Parathyroid adenoma (tissue), 2 donors: ENCODE data around the gene RTP1.

ENCODE experiments used
- H2AFZ ChIP-seq: fragments of 300-600 bp; sonication (generic); one replicate; pipeline ENCODE4 v1.7.0; 2017; ENCODE audit warnings: antibody characterized with exemption, mild to moderate bottlenecking
- H3K27ac ChIP-seq: fragments of 300-600 bp; sonication (generic); one replicate; pipeline ENCODE4 v1.7.0; 2017
- H3K27me3 ChIP-seq: fragments of 300-600 bp; sonication (generic); one replicate; pipeline ENCODE4 v1.7.0; 2017; ENCODE audit warnings: low read length; ENCODE audit not compliant: control insufficient read depth, insufficient read depth
- H3K36me3 ChIP-seq: fragments of 300-600 bp; sonication (generic); one replicate; pipeline ENCODE4 v1.7.0; 2017; ENCODE audit warnings: low read length; ENCODE audit not compliant: control insufficient read depth, insufficient read depth
- H3K4me1 ChIP-seq: fragments of 300-600 bp; sonication (generic); one replicate; pipeline ENCODE4 v1.7.0; 2017; ENCODE audit warnings: control low read depth
- H3K4me2 ChIP-seq: fragments of 300-600 bp; sonication (generic); one replicate; pipeline ENCODE4 v1.7.0; 2017; ENCODE audit warnings: low read length
- H3K4me3 ChIP-seq: fragments of 300-600 bp; sonication (generic); one replicate; pipeline ENCODE4 v1.7.0; 2017; ENCODE audit warnings: low read depth, low read length
- H3K79me2 ChIP-seq: fragments of 300-600 bp; sonication (generic); one replicate; pipeline ENCODE4 v1.7.0; 2017; ENCODE audit warnings: control low read depth
- H3K9ac ChIP-seq: fragments of 300-600 bp; sonication (generic); one replicate; pipeline ENCODE4 v1.7.0; 2017; ENCODE audit warnings: mild to moderate bottlenecking
- H3K9me3 ChIP-seq: fragments of 300-600 bp; sonication (generic); one replicate; pipeline ENCODE4 v1.7.0; 2017; ENCODE audit warnings: low read length; ENCODE audit not compliant: control insufficient read depth
- TF ChIP-seq, protein P1 (sequence below): fragments of 300-600 bp; sonication (generic); IDR thresholded peaks from one replicate; pipeline ENCODE4 v1.7.0; 2017; ENCODE audit warnings: antibody characterized with exemption, mild to moderate bottlenecking
- donor health status: primary hyperparathyroidism.

Gene RTP1

DNA sequence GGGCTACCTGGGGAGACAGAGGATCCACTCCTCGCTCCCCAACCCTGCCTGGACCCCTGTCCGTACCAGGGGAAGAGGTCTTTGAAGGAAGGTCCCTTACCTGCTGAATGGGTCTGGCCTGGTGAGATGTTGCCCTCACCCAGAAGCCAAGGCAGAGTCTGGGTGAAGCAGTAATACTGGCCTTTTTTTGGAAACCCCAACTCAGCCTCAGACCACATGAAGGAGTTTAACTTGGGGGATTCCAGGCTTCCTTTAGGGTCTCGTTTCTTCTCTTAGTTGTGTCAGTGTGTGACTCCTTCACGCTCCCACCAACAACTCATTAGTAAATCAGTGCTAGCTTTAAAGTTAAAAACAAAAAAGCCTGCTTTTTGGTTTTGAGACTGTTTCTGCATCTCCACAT lies 45.6 kb downstream of the RTP1 start:
- H3K27me3 ChIP-seq: no peaks in the 10 kb centered on the region
- TF ChIP-seq, protein P1, sequence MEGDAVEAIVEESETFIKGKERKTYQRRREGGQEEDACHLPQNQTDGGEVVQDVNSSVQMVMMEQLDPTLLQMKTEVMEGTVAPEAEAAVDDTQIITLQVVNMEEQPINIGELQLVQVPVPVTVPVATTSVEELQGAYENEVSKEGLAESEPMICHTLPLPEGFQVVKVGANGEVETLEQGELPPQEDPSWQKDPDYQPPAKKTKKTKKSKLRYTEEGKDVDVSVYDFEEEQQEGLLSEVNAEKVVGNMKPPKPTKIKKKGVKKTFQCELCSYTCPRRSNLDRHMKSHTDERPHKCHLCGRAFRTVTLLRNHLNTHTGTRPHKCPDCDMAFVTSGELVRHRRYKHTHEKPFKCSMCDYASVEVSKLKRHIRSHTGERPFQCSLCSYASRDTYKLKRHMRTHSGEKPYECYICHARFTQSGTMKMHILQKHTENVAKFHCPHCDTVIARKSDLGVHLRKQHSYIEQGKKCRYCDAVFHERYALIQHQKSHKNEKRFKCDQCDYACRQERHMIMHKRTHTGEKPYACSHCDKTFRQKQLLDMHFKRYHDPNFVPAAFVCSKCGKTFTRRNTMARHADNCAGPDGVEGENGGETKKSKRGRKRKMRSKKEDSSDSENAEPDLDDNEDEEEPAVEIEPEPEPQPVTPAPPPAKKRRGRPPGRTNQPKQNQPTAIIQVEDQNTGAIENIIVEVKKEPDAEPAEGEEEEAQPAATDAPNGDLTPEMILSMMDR: no peak
- no peak overlapping the region for H3K4me2 ChIP-seq
- H3K27ac ChIP-seq: no peak overlapping the region
- no peaks in the 10 kb centered on the region for H3K36me3 ChIP-seq
- no peak overlapping the region for H3K4me3 ChIP-seq
- no peaks in the 10 kb centered on the region for H3K9me3 ChIP-seq
- H2AFZ ChIP-seq: no peak overlapping the region
- H3K9ac ChIP-seq: no peak overlapping the region
- H3K4me1 ChIP-seq: no peaks in the 10 kb centered on the region
- H3K79me2 ChIP-seq: no peaks in the 10 kb centered on the region

DNA sequence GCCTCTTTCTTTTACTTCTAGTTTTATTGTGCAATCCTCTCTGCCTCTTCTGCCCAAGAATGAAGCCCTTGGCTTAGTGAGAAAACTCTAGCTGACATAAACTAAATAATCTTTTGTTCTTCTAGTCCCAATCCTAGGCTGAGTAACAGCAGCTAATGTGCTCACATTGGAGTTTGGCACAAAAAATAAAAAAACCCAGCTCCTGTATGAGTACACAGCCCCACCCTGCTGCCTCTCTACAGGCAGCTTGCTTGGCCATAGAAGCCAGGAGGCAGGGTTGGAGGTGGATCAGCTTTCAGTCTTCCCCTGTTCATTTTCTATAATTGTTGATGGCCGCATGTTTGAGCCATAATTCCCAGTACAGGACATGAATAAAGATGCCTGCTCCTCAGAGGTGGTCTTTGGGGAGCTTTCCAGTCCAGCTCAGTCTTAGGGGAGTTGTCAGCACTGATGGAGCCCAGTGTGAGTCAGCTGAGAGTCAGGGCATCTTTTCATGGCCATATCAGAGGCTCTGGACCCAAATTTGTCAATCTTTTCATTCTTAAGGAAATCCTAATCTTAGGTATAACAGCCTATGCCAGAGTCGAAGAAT lies 46.7 kb downstream of the RTP1 start:
- TF ChIP-seq, protein P1: no peak
- no peaks in the 10 kb centered on the region for H3K9me3 ChIP-seq
- H2AFZ ChIP-seq: no peak overlapping the region
- no peak overlapping the region for H3K4me2 ChIP-seq
- no peak overlapping the region for H3K9ac ChIP-seq
- no peaks in the 10 kb centered on the region for H3K36me3 ChIP-seq
- H3K27ac ChIP-seq: no peak overlapping the region
- no peaks in the 10 kb centered on the region for H3K4me1 ChIP-seq
- H3K4me3 ChIP-seq: no peak overlapping the region
- no peaks in the 10 kb centered on the region for H3K79me2 ChIP-seq
- H3K27me3 ChIP-seq: no peaks in the 10 kb centered on the region

DNA sequence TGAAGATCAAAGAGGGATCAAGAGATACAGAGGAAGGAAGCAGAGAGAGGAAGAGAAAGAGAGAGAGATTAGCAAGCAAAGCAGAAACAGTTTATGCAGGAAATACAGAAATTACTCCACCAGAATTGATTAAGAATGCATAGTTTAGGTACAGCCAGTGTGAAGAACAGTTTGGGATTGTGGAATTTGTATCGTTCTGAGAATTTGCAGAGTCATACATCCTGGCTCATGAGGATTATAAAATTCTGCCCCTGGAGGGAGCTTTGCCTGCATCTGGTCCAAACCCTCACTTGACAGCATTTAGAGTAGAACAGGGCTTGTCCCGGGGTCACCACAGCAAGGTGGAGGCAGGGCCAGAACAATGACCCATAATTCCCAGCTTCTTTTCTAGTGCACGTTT lies 50.1 kb downstream of the RTP1 start:
- Histone ChIP-seq H3K79me2 (no peaks in the 10 kb centered on the region), H3K9me3 (no peaks in the 10 kb centered on the region), H3K4me1 (no peaks in the 10 kb centered on the region), H3K27ac (no peak overlapping the region), H3K27me3 (no peaks in the 10 kb centered on the region), H3K36me3 (no peaks in the 10 kb centered on the region), H2AFZ (no peak overlapping the region), H3K4me2 (no peak overlapping the region), H3K4me3 (no peak overlapping the region), H3K9ac (no peak overlapping the region)
- TF ChIP-seq, protein P1: no peak
